ENCODE measurements around the gene GRID2IP. TPM values are rescaled to one million over a fixed set of nuclear protein-coding genes. Genes with fewer than 3 reads are reported as not detected.
"Not testable (repeated sequence)": the region's sequence is repeated elsewhere in the genome, so short reads cannot be mapped to it uniquely, and the experiment has no call there.

The GRID2IP gene
- total and polyA plus RNA-seq, 2 donors (not counting 1 experiment from before 2014, with no cell fraction given) = 0.72 to 1.7 TPM

- H3K9me3 ChIP-seq (ENCODE audit: control extremely low read depth in 1 of 3, control insufficient read depth in 2 of 3, insufficient read depth in 1 of 3, low read length in 2 of 3); H3K27me3 Mint-ChIP-seq; H3K4me3 ChIP-seq (ENCODE audit: control extremely low read depth in 1 of 5, extremely low read depth in 1 of 5, insufficient read depth in 1 of 5, low read depth in 2 of 5, low read length in 4 of 5); H3K27ac Mint-ChIP-seq; H2AFZ ChIP-seq (ENCODE audit: insufficient read depth, low read depth, low read length, poor library complexity, severe bottlenecking); H3K79me2 ChIP-seq (ENCODE audit: control insufficient read depth, insufficient read depth, low read length); DNase-seq; H4K20me1 ChIP-seq (ENCODE audit: control insufficient read depth, insufficient read depth, low read length, poor library complexity, severe bottlenecking); H3K9ac ChIP-seq (ENCODE audit: low read length); POLR2A ChIA-PET; H3K27ac ChIP-seq (ENCODE audit: low read length in 2 of 2); H3K4me2 ChIP-seq (replicated peaks; ENCODE audit: low read depth, low read length, poor library complexity, severe bottlenecking); H3K4me3 Mint-ChIP-seq; intact Hi-C loops (cut with micrococcal nuclease); H3K9me3 Mint-ChIP-seq (ENCODE audit: insufficient read depth); H3K27me3 ChIP-seq (replicated peaks in 1 of 4; ENCODE audit: control extremely low read depth in 1 of 4, control insufficient read depth in 3 of 4, insufficient read depth in 4 of 4, low read length in 3 of 4); ATAC-seq (ENCODE audit: low read depth): not testable (repeated sequence)
- WGBS (ENCODE audit: insufficient coverage) = 96% methylated on average over 7 of the region's 8 CpGs
- peaks cover 9 to 30% of the 10 kb centered on the region in 2 donors for H3K4me1 ChIP-seq (ENCODE audit: control insufficient read depth in 2 of 2, insufficient read depth in 2 of 2, low read length in 2 of 2)
- CTCF ChIA-PET = interaction anchor here (0.7 kb wide), 1 partner anchor 61 kb away, joined by 3 read pairs; no protein-coding TSS in a partner anchor
- peaks cover 24% of the 10 kb centered on the region for H3K4me1 Mint-ChIP-seq
- peaks cover 10 to 60% of the 10 kb centered on the region in 2 experiments for H3K36me3 ChIP-seq (replicated peaks in 1 of 2; ENCODE audit: control extremely low read depth in 1 of 2, control insufficient read depth in 1 of 2, extremely low read depth in 1 of 2, insufficient read depth in 2 of 2, low read length in 1 of 2)
Measured at GRCh38 chr7:6585746-6586432, 34.6 kb upstream of the GRID2IP start.

- Histone ChIP-seq H3K4me3 (ENCODE audit: control extremely low read depth in 1 of 5, extremely low read depth in 1 of 5, insufficient read depth in 1 of 5, low read depth in 2 of 5, low read length in 4 of 5) (no peak overlapping the region), H3K36me3 (replicated peaks in 1 of 2; ENCODE audit: control extremely low read depth in 1 of 2, control insufficient read depth in 1 of 2, extremely low read depth in 1 of 2, insufficient read depth in 2 of 2, low read length in 1 of 2) (peaks cover 7 to 34% of the 10 kb centered on the region in 2 experiments), H3K4me2 (replicated peaks; ENCODE audit: low read depth, low read length, poor library complexity, severe bottlenecking) (no peak overlapping the region), H3K9me3 (ENCODE audit: control extremely low read depth in 1 of 3, control insufficient read depth in 2 of 3, insufficient read depth in 1 of 3, low read length in 2 of 3) (no peaks in the 10 kb centered on the region), H3K4me1 (ENCODE audit: control insufficient read depth in 2 of 2, insufficient read depth in 2 of 2, low read length in 2 of 2) (peaks cover 0 to 35% of the 10 kb centered on the region in 2 donors), H3K27me3 (replicated peaks in 1 of 4; ENCODE audit: control extremely low read depth in 1 of 4, control insufficient read depth in 3 of 4, insufficient read depth in 4 of 4, low read length in 3 of 4) (no peaks in the 10 kb centered on the region), H3K27ac (ENCODE audit: low read length in 2 of 2) (no peak overlapping the region), H3K9ac (ENCODE audit: low read length) (no peak overlapping the region), H3K79me2 (ENCODE audit: control insufficient read depth, insufficient read depth, low read length) (no peaks in the 10 kb centered on the region), H2AFZ (ENCODE audit: insufficient read depth, low read depth, low read length, poor library complexity, severe bottlenecking) (no peak overlapping the region), H4K20me1 (ENCODE audit: control insufficient read depth, insufficient read depth, low read length, poor library complexity, severe bottlenecking) (no peaks in the 10 kb centered on the region)
- Mint-ChIP-seq H3K4me3 (peak overlapping the region; percentile 18), H3K27ac (peak overlapping the region; percentile 46), H3K4me1 (peaks cover 34% of the 10 kb centered on the region), H3K27me3 (no peaks in the 10 kb centered on the region), H3K9me3 (ENCODE audit: insufficient read depth) (no peaks in the 10 kb centered on the region)
- WGBS (ENCODE audit: insufficient coverage) = 98% methylated on average over 4 of the region's 4 CpGs
- DNase-seq = no peak
- intact Hi-C loops (cut with micrococcal nuclease) = loop anchor here (5.0 kb wide), 1 partner anchor 128 kb away; the partner anchor contains the start of gene ZNF12
- ATAC-seq (ENCODE audit: low read depth) = no peak
- ChIA-PET CTCF (no interaction called here), POLR2A (no interaction called here)
- TF ChIP-seq EZH2 (IDR thresholded peaks at IDR 0.05; ENCODE audit: borderline replicate concordance, insufficient read depth, low read depth, low read length, poor library complexity, severe bottlenecking) (no peak), CTCF (IDR thresholded peaks at IDR 0.05) (no peak)
Measured at GRCh38 chr7:6579446-6579845, 28.2 kb upstream of the GRID2IP start.

Data from B cell (primary cell).